NAMALWA (cell line): ENCODE data around the gene ACKR2.
"Not testable (repeated sequence)": the region's sequence is repeated elsewhere in the genome, so short reads cannot be mapped to it uniquely, and the experiment has no call there.

Source experiments
- DNase-seq: peaks from one replicate; pipeline ENCODE4 v3.0.0-alpha.2; 2015; ENCODE audit warnings: low spot score

Gene ACKR2

DNA sequence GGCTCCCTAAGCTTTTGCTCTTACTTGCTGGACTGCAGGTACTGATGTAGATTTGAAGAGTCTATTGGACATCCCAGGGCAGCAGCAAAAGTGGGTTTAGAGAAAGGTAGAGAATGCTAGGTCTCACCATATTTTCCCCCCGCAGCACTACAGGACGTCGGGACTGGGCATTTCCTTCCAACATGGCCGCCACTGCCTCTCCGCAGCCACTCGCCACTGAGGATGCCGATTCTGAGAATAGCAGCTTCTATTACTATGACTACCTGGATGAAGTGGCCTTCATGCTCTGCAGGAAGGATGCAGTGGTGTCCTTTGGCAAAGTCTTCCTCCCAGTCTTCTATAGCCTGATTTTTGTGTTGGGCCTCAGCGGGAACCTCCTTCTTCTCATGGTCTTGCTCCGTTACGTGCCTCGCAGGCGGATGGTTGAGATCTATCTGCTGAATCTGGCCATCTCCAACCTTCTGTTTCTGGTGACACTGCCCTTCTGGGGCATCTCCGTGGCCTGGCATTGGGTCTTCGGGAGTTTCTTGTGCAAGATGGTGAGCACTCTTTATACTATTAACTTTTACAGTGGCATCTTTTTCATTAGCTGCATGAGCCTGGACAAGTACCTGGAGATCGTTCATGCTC, 55.2 kb downstream of the ACKR2 start:
- DNase-seq: no peak

DNA sequence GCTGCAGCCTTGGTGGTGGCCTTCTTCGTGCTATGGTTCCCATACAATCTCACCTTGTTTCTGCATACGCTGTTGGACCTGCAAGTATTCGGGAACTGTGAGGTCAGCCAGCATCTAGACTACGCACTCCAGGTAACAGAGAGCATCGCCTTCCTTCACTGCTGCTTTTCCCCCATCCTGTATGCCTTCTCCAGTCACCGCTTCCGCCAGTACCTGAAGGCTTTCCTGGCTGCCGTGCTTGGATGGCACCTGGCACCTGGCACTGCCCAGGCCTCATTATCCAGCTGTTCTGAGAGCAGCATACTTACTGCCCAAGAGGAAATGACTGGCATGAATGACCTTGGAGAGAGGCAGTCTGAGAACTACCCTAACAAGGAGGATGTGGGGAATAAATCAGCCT, 56.0 kb downstream of the ACKR2 start:
- no peak for DNase-seq

DNA sequence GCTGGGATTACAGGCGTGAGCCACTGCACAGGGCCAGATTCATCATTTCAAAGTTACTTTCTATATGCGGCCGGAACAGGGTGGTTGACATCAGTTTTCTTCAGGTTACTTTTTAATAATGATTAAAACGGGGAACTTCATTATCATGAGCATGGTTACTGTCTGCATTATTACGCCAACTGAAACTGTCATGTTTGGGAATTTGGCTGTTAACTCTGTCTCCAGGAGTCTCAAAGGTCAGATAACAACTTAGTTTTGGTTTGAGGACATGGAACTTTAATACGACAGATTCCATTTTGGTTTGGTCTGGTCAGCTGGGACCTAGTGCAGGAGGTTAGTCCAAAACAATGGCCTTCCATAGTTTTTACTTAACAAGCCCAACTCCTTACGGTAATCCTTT, 57.9 kb downstream of the ACKR2 start:
- no peak for DNase-seq

DNA sequence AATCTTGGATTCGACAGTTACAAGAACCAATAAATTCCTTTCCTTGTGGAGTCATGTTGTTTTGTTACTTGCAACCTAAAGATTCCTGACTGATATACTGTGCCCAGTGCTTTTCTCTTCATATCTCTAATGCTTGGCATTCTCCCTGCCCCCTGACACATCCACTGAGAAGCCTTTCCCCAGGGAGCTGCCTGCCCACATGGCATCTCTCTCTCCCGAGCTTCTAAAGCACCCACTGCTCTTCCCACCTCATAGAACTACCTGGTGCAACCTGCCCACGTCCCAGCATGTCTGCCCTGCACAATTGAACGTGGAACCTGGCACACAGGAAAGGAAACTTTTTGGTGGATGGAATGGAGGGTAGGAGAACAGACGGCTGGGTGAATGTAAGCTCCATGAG, 59.6 kb downstream of the ACKR2 start:
- DNase-seq: no peak

DNA sequence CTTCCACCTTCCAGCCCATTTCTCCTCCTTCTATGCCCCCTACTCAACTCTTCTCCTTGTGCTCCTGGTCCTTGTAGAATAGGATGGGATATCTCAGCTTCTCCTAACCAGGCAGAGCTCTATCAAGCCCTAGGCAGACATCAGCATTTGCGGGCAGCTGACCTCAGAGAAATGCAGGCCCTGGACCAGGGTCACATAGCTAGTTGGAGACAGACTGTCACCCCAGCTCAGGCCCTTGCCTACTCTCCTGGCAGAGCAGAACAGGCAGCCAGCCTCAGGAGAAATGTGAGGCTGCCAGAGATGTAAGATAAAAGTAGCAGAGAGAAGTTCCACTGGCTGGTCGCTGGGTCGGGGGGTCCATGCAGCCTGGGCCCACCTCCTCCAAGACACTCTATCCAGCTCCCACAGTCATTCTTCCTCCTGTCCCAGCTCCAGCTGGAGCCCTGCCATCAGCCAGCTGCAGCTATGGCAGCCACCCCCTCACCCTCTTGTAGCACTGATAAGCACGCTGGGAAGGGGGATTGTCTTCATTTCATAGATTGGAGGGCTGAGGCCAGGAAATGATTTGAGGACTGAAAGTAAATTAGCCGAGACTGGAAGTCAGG, 62.4 kb downstream of the ACKR2 start:
- DNase-seq: no peak

DNA sequence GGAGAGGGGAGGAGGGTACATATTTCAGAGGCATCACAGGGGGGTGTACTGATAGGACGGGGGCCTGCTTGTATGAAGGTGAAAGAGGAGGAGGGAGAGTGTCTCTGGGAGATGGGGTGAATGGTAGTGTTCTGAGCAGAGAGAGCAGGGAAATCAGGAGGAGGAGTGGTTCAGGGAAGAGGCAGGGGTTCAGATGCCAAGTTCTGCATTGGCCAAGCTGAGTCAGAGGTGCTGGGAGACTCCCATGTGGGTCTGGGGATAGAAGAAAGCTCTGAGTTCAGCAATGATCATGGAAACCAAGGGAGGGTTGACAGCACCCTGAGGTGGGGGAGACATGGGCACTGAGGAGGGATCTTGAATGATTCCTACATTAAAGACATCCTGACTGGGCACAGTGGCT, 63.5 kb downstream of the ACKR2 start:
- DNase-seq: no peak

DNA sequence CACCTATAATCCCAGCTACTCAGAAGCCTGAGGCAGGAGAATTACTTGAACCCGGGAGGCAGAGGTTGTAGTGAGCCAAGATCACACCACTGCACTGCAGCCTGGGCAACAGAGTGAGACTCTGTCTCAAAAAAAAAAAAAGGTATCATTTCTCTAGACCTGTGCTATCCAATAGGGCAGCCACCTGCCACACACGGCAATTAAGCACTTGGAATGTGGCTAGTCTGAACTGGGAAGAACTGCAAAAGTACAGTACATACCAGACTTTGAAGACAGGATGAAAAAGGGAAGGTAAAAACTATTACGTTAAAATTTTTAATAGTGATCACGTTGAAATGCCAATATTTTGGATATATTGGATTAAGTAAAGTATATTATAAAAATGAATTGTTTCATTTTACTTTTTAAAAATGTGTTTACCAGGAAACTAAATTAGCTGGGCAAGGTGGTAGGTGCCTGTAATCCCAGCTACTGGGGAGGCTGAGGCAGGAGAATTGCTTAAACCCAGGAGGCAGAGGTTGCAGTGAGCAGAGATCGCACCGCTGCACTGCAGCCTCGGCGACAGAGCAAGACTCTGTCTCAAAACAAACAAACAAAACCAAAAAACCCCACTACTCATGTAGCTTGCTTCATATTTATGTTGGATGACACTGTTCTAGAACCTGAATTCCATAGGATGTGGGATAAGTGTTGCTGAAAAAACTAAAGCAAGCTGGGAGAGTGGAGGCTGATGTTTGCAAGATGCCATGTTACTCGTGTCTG, 64.2 kb downstream of the ACKR2 start:
- no peak for DNase-seq

DNA sequence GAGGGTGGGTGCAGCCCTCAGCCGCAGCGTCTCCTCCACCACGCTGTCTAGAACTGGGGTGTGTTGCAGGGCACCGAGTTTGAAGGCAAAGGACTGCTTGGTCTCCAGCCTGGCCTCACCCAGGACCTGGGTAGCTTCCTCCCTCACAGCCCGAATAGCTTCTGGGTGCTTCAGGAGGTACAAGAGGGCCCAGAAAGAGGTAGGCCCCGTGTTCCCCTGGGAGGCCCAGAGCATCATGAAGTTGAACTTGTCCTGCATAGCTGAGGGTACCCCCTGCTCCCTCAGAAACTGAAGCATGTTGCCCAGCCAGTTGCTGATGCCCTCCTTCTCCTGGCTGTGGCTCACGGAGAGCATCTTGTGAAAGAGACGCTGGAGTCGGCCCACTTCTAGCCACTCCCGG, 65.5 kb downstream of the ACKR2 start:
- DNase-seq: no peak

DNA sequence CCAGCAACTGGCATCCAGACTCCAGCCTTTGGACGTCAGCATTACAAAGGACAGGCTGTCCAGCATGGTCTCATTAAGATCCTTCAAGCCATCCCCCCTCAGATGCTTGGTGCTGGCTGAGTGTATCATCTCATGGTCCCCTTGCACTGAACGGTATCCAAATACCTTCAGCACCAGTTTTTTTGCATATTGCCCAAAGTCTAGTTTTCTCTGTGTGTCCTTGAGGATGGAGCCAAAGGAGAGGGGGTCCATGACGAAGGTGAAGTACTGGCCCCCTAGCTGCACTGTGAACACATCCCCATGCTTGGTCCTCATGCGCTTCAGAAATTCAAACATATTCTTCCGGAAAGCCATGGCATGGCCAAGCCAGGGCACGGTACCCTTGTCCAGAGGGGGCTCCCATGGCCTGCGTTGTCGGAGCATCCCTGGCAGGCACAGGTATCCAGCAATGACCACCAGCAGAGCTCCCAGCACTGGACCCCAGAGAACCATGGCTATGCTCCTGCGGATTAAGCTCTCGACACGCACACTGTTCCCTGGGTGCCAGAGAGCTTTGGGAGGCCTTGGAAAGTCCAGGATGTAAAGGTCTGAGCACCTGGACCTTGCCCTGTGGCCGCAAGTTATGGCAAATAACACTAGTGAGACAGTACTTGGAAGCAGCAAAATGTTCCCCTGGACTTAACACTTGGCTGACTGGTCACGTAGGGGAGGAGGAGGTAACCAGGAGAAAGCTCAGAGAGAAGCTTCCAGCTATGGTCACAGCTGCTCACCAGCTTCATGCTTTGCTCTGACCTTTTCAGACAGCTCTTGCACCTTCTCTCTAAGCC, 66.3 kb downstream of the ACKR2 start, which contains the start of gene CYP8B1:
Gene CYP8B1, minus strand, starts transcription at position 555 of the 827 bp plus-strand sequence. Its CDS starts 63 bp downstream, at position 492.
- DNase-seq: no peak

DNA sequence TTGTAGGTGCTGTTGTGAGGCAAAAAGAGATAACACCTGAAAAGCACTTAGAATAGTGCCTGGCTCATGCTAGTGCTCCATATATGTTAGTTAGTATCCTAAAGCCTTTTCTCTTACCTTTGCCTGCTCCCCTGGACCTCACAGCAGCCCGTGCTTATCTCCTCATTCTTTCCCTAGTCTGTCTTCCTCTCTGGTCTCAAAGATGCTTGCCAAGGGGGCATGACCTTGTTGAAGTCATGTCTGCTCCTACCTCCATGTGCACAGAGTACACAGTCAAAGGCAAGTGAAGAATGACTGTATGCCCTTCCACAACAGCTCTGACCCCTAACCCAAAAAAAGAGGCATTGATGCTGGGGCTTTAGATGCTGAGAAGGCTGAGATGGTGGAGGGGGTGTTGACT, 67.2 kb downstream of the ACKR2 start:
- no peak for DNase-seq

DNA sequence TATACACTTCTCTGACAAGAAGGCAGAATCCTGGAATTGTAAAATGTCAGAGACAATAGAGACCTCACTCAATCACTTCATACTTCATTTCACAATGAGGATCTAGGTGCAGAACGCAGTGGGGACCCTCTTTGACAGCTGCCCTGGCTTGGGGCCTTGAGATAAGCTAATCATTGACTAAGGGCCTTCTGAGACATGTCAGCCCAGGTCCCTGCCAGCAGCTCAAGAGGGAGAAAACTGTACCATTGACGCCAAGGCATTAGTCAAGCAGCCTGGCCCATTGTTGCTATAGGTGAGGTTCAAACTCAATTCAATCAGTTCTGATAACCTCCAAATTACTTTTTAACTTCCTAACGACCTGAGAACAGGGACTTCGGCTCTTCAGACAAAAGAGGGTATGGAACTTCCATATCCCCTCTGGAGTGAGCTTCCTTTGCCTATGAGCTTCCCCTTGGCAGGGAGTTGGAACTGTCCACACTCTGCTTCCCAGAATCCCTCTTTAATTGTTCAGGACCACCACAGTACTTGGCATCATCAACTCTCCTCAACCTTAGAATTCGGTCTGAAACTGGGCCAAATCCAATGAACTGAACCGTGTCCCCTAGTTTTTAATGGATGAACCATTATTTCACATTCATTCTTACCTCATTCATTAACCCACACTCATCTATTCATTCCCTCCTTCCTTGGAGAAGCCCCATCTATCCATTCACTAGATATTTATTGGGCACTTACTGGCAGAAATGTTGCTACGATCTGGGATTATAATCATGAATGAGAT, 67.9 kb downstream of the ACKR2 start:
- no peak for DNase-seq

DNA sequence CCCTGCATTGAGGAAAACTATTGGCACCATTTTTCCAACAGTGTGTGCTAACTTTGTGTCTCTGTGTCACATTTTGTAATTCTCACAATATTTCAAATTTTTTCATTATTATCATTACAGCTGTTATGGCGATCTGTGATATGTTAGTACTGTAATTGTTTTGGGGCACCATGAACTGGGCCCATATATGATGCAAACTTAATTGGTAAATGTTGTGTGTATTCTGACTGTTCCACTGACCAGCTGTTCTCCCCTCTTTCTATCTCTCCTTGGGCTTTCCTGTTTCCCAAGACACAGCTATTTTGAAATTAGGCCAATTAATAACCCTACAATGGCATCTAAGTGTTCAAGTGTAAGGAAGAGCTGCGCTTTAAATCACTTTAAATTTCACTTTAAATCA, 68.6 kb downstream of the ACKR2 start:
- DNase-seq: no peak

DNA sequence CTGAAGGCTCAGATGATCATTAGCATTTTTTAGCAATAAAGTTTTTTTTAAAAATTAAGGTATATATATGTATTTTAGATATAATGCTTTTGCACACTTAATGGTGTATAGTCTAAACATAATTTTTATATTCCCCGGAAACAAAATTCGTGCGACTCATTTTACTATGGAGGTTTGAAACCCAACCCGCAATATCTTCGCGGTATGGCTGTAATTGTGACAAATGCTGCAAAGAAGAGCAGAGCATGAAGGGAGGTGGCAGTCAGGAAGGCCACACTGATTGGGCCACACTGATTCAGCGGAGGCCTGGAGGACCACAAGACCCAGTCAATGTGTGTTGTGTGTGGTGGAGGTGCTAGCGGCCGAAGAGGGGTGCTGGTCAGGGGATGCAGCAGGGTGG, 70.9 kb downstream of the ACKR2 start:
- no peak for DNase-seq

DNA sequence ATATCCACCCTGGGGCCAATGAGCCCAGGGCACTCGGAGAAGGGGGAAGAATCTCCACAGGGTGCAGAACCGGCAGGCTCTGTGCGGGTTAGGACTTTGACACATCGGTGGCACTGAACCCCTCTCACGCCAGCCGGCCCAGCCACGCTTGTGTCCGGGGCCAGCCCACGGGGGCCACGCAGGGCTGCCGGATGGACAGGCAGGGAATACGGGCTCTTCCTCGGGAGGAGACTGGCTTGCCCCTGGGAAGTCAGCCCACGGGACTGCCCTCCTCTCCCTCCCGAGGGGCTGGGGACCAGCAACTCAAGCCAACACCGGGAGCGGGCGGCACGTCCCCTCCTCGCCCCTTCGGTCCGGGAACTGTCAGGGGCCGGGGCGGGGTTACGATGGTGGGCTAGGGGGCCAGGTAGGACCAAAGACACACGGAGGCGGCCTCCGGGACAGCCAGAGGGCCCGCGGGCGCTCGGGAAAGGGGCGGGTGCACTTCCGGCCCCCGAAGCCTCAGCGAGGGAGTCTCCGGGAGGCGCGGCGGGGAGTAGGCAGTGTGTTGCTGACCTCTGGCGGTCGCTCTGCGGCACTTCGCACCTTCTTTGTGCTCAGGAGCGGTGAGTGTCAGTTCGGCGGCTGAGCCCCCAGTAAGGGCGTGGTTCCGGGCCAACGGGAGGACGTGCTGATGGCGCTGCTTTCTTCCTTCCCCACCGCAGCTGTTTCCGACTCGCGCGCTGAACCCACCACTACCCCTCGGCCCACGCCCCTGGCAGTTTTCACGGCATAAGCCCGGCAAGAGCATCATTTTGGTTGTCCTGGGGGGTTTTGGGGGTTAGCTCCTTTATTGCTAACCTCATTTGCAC, 71.6 kb downstream of the ACKR2 start:
- peak; percentile 86 for DNase-seq

DNA sequence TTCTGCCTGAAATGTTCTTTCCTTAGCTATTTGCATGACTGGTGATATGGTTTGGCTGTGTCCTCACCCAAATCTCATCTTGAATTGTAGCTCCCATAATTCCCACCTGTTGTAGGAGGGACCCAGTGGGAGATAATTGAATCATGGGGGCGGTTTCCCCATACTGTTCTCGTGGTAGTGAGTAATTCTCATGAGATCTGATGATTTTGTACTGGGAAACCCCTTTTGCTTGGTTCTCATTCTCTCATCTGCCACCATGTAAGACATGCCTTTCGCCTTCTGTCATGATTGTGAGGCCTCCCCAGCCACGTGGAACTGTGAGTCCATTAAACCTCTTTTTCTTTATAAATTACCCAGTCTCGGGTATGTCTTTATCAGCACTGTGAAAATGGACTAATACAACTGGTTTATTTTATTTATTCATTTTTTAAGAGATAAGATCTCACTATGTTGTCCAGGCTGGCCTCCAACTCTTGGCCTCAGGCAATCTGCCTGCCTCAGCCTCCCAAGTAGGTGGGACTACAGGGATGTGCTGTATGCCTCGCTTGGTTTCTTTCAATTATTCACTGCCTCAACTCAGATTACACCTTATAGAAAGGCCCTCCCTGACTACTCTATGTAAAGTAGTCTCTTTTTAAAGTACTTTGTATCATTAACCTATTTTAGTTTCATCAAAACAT, 74.1 kb downstream of the ACKR2 start:
- not testable (repeated sequence) for DNase-seq

DNA sequence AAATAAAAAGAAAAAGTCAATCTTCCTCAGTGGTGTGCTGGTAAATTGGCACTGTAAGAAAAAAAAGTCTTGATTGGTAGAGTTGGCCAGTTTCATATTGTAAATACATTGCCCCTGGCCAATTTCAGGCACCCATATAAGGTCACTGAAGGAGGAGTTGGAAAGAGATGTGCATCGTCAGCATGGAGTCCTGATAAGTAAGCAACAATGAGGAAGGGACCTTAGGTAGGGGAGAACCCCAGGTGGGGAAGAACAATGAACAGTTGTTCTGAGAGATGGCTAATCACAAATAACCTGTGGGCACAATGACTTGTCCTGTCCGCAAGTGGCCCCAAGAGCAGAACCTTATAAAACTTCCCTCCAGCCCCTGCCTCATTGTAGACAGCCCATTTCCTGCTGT, 75.1 kb downstream of the ACKR2 start:
- DNase-seq: no peak

DNA sequence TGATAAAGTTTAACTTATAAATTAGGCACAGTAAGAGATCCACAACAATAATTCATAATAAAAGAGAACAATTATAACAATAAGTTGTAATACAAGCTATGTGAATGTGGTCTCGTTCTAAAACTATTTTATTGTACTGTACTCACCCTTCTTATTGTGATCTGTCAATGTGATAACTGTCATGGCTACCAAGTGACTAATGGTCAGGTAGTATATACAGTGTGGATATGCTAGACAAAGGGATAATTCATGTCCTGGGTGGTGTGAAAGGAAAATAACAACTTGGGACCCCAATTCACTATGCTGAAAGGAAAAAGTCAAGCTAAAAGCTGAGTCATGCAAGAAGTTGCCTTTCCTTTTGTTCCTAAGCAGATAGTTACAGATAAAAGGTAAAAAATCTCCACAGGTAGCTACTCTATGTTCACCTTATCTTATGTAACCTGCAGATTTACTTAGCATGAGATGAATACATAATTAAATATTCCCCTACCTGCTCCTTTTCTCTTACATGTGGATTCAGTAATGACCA, 77.1 kb downstream of the ACKR2 start:
- no peak for DNase-seq

DNA sequence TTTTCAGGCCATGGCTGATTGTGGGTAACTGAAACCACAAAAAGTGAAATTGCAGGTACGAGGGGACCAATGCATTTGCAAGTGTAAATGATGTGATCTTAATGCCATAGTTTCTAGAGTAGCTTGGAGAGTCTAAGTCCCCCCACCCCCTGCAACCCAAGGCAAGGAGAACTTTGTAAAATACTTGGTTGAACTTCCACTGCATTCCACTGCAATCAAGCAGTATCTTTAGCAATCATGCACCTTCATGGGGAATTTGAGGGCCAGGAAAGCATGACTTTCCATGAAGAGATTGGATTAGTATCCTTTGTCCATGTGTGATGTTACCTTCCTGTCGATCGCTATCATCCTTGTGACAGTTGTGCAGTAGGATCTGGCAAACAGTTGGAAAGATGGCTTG, 77.8 kb downstream of the ACKR2 start:
- DNase-seq: no peak

DNA sequence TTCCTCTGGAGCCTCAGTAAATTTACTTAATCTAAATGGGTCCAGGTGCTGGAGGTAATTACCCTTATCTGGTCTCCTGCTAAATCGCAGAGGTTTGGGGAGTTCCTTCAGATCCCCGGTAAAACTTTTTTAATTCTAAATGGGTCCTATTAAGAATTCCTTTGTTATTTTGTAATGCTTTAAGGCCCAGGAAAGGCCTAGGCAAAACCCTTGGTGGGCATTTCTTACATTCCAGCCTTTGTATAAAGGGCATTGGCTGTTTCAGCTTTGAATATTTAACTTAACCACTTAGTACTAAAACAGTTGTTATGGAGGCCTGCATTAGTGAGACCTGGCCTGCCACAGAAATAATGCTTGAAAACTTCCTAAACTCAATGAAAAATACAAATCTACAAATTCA, 81.8 kb downstream of the ACKR2 start:
- DNase-seq: no peak

DNA sequence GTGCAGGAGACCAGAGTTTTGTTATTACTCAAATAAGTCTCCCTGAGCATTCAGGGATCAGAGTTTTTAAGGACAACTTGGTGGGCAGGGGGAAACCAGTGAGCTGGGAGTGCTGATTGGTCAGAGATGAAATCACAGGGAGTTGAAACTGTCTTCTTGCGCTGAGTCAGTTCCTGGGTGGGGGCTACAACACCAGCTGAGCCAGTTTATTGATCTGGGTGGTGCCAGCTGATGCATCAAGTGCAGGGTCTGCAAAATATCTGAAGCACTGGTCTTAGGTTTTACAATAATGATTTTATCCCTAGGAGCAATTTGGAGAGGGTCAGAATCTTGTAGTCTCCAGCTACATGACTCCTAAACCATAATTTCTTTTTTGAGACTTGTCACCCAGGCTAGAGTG, 82.9 kb downstream of the ACKR2 start:
- no peak for DNase-seq
